ENCODE results near the gene CELF5.

DNA sequence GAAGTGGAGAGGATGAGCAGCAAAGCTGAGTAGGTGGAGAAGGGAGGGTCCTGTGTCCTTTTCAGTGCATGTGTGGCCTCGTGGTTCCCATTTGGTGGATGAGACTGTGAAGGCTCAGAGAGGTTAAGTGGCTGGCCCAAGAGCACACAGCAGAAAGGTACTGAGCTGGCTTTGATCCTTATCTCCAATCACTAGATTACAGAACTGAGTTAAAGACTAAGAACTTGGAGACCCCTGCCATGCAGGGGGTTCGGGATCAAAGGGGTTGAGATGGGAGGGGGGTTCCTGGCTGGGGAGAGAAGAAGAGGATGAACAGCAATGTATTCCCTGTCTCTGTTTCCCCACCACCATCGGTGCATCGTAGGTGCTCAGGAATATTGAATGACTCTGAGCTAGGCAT is 11.8 kb downstream of the CELF5 start:
- TF ChIP-seq, protein P1, sequence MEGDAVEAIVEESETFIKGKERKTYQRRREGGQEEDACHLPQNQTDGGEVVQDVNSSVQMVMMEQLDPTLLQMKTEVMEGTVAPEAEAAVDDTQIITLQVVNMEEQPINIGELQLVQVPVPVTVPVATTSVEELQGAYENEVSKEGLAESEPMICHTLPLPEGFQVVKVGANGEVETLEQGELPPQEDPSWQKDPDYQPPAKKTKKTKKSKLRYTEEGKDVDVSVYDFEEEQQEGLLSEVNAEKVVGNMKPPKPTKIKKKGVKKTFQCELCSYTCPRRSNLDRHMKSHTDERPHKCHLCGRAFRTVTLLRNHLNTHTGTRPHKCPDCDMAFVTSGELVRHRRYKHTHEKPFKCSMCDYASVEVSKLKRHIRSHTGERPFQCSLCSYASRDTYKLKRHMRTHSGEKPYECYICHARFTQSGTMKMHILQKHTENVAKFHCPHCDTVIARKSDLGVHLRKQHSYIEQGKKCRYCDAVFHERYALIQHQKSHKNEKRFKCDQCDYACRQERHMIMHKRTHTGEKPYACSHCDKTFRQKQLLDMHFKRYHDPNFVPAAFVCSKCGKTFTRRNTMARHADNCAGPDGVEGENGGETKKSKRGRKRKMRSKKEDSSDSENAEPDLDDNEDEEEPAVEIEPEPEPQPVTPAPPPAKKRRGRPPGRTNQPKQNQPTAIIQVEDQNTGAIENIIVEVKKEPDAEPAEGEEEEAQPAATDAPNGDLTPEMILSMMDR (IDR thresholded peaks at IDR 0.05): no peak
- TF ChIP-seq POLR2A (IDR thresholded peaks at IDR 0.05): no peak

All from esophagus squamous epithelium (tissue), 4 donors.